Loucy (cell line): ENCODE results near the gene BCL11B.

ENCODE experiments used
- CTCF ChIP-seq: fragments of 200-600 bp; sonication (generic); conservative IDR thresholded peaks from 2 replicates; pipeline ENCODE4 v1.5.1; 2014; ENCODE audit warnings: mild to moderate bottlenecking, antibody characterized with exemption, low read length
- EZH2phosphoT487 ChIP-seq: fragments of 200-600 bp; IDR thresholded peaks from 2 replicates; pipeline ENCODE4 v1.6.1; 2018; ENCODE audit warnings: antibody characterized with exemption, mild to moderate bottlenecking, moderate library complexity, borderline replicate concordance

GRCh38 chr14:99235582-99236320 lies 36.2 kb downstream of the BCL11B start:
- TF ChIP-seq CTCF = no peak
- no peak for TF ChIP-seq EZH2phosphoT487
